ENCODE measurements around the gene GRPEL1. TPM values are rescaled to one million over a fixed set of nuclear protein-coding genes. Genes with fewer than 3 reads are reported as not detected.

GRPEL1 gene
- total RNA-seq, 3 donors from 2014 or later (not counting 1 experiment from before 2014, with no cell fraction given): 20.1 to 37.8 (median 36.8) TPM

GRCh38 chr4:7112656-7113055, 44.8 kb upstream of the GRPEL1 start:
- no peaks in the 10 kb centered on the region for H3K4me1 Mint-ChIP-seq
- TF ChIP-seq CTCF (IDR thresholded peaks at IDR 0.05): no peak
- no peaks in the 10 kb centered on the region for H3K36me3 ChIP-seq (ENCODE audit: control insufficient read depth, insufficient read depth, low read length)
- no peaks in the 10 kb centered on the region for H3K4me1 ChIP-seq (ENCODE audit: control insufficient read depth, insufficient read depth, low read length)
- H3K36me3 Mint-ChIP-seq: no peaks in the 10 kb centered on the region
- no peak overlapping the region for H3K4me3 Mint-ChIP-seq
- H3K27ac ChIP-seq (ENCODE audit: low read length): no peak overlapping the region
- no peak overlapping the region for H3K4me3 ChIP-seq (ENCODE audit: low read length)
- peaks cover 0 to under 1% of the 10 kb centered on the region in 2 donors for H3K9me3 Mint-ChIP-seq
- ATAC-seq (no peak), DNase-seq (no peak)
- intact Hi-C loops (cut with micrococcal nuclease): no loop called here
- H3K27ac Mint-ChIP-seq: no peak overlapping the region
- H3K9me3 ChIP-seq (ENCODE audit: control insufficient read depth, insufficient read depth, low read length): no peaks in the 10 kb centered on the region
- H3K27me3 Mint-ChIP-seq (ENCODE audit: low read depth in 2 of 2): peaks cover 0 to 6% of the 10 kb centered on the region in 2 donors
- 95% methylated on average over 9 of the region's 9 CpGs for WGBS (ENCODE audit: insufficient coverage)
- H3K27me3 ChIP-seq (ENCODE audit: control insufficient read depth, insufficient read depth, low read length): no peaks in the 10 kb centered on the region

- whole genome bisulfite sequencing (ENCODE audit: insufficient coverage): 85% methylated on average over 8 of the region's 8 CpGs
- Mint-ChIP-seq H3K36me3 (no peaks in the 10 kb centered on the region), H3K4me1 (no peaks in the 10 kb centered on the region)
Observed at GRCh38 chr4:7111441-7111840, 43.6 kb upstream of the GRPEL1 start.

GRCh38 chr4:7110546-7110945, 42.7 kb upstream of the GRPEL1 start:
- H3K4me1 Mint-ChIP-seq: no peaks in the 10 kb centered on the region
- intact Hi-C loops (cut with micrococcal nuclease): no loop called here
- peaks cover 0 to 3% of the 10 kb centered on the region in 2 donors for H3K27me3 Mint-ChIP-seq (ENCODE audit: low read depth in 2 of 2)
- Histone ChIP-seq H3K36me3 (ENCODE audit: control insufficient read depth, insufficient read depth, low read length) (no peaks in the 10 kb centered on the region), H3K9me3 (ENCODE audit: control insufficient read depth, insufficient read depth, low read length) (no peaks in the 10 kb centered on the region), H3K27me3 (ENCODE audit: control insufficient read depth, insufficient read depth, low read length) (no peaks in the 10 kb centered on the region), H3K4me1 (ENCODE audit: control insufficient read depth, insufficient read depth, low read length) (no peaks in the 10 kb centered on the region), H3K4me3 (ENCODE audit: low read length) (no peak overlapping the region), H3K27ac (ENCODE audit: low read length) (no peak overlapping the region)
- no peak for TF ChIP-seq CTCF (IDR thresholded peaks at IDR 0.05)
- H3K4me3 Mint-ChIP-seq: no peak overlapping the region
- H3K36me3 Mint-ChIP-seq: no peaks in the 10 kb centered on the region
- 95% methylated on average over 4 of the region's 4 CpGs for WGBS (ENCODE audit: insufficient coverage)
- ATAC-seq (no peak), DNase-seq (no peak)
- H3K27ac Mint-ChIP-seq: no peak overlapping the region
- H3K9me3 Mint-ChIP-seq: no peaks in the 10 kb centered on the region

More at GRCh38 chr4:7111441-7111840, 43.6 kb upstream of the GRPEL1 start:
- Mint-ChIP-seq H3K27me3 (ENCODE audit: low read depth in 2 of 2) (peaks cover 0 to 6% of the 10 kb centered on the region in 2 donors), H3K27ac (no peak overlapping the region), H3K4me3 (no peak overlapping the region), H3K9me3 (no peaks in the 10 kb centered on the region)
- intact Hi-C loops (cut with micrococcal nuclease): no loop called here
- Histone ChIP-seq H3K27ac (ENCODE audit: low read length) (no peak overlapping the region), H3K4me1 (ENCODE audit: control insufficient read depth, insufficient read depth, low read length) (no peaks in the 10 kb centered on the region), H3K36me3 (ENCODE audit: control insufficient read depth, insufficient read depth, low read length) (no peaks in the 10 kb centered on the region), H3K4me3 (ENCODE audit: low read length) (no peak overlapping the region), H3K9me3 (ENCODE audit: control insufficient read depth, insufficient read depth, low read length) (no peaks in the 10 kb centered on the region), H3K27me3 (ENCODE audit: control insufficient read depth, insufficient read depth, low read length) (no peaks in the 10 kb centered on the region)
- no peak for DNase-seq
- no peak for ATAC-seq
- no peak for TF ChIP-seq CTCF (IDR thresholded peaks at IDR 0.05)

- intact Hi-C loops (cut with micrococcal nuclease): no loop called here
- Histone ChIP-seq H3K27ac (ENCODE audit: low read length) (no peak overlapping the region), H3K36me3 (ENCODE audit: control insufficient read depth, insufficient read depth, low read length) (no peaks in the 10 kb centered on the region), H3K9me3 (ENCODE audit: control insufficient read depth, insufficient read depth, low read length) (no peaks in the 10 kb centered on the region), H3K4me1 (ENCODE audit: control insufficient read depth, insufficient read depth, low read length) (no peaks in the 10 kb centered on the region), H3K27me3 (ENCODE audit: control insufficient read depth, insufficient read depth, low read length) (no peaks in the 10 kb centered on the region), H3K4me3 (ENCODE audit: low read length) (no peak overlapping the region)
- Mint-ChIP-seq H3K9me3 (no peaks in the 10 kb centered on the region), H3K27me3 (ENCODE audit: low read depth in 2 of 2) (no peaks in the 10 kb centered on the region), H3K4me1 (no peaks in the 10 kb centered on the region), H3K36me3 (no peaks in the 10 kb centered on the region), H3K27ac (no peak overlapping the region), H3K4me3 (no peak overlapping the region)
- TF ChIP-seq CTCF (IDR thresholded peaks at IDR 0.05): no peak
- DNase-seq (no peak), ATAC-seq (no peak)
- 73% methylated on average over 2 of the region's 4 CpGs for WGBS (ENCODE audit: insufficient coverage)
Observed at GRCh38 chr4:7109169-7109568, 41.3 kb upstream of the GRPEL1 start.

Measured in natural killer cell (primary cell).